HG03064 (cell line): ENCODE data around the gene DPM1.

Source experiments
- ATAC-seq: cut with Tn5 transposase; IDR thresholded peaks from one replicate; pipeline ENCODE4 v1.9.1; 2021; ENCODE audit warnings: low read depth; ENCODE audit not compliant: unreplicated experiment

The DPM1 gene

DNA sequence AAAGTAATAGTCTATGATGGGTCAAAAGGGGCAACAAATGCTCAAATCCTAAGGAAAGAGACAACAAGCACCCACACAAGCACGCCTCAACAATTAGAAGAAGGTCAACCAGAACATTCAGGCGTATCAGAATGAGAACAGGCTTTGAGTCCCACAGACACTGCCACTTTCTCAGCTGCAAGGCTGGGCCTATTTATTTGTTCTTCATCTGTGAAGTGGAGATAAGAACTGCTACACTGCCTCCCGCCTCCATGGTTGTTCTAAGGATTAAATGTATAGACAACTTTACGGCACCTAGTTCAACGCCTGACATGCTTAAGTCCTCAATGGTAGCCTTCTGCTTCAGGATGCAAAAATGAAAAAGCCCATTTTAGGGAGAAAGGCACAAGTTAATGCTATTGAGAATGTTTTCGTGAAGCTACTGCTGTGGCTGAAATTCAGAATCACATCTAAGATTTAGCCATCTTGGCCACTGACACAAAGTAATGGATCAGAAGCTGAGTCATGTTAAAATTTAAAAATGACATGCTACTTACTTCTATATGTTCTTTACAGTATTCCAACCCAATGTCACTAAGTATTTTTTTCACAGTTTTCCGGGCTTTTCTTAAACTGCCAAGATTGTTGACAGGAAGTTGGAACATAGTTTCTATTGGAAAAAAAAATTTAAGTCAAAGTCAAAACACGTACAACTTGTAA, 54.8 kb downstream of the DPM1 start:
- ATAC-seq, result no peak

- no peak for ATAC-seq
Observed at GRCh38 chr20:50901301-50901700, 57.0 kb downstream of the DPM1 start.

GRCh38 chr20:50900261-50900660, 58.1 kb downstream of the DPM1 start:
- no peak for ATAC-seq

- no peak for ATAC-seq
Observed at GRCh38 chr20:50898475-50898874, 59.9 kb downstream of the DPM1 start.

GRCh38 chr20:50895111-50895830, 63.1 kb downstream of the DPM1 start:
- no peak for ATAC-seq

GRCh38 chr20:50893620-50894019, 64.7 kb downstream of the DPM1 start:
- no peak for ATAC-seq

DNA sequence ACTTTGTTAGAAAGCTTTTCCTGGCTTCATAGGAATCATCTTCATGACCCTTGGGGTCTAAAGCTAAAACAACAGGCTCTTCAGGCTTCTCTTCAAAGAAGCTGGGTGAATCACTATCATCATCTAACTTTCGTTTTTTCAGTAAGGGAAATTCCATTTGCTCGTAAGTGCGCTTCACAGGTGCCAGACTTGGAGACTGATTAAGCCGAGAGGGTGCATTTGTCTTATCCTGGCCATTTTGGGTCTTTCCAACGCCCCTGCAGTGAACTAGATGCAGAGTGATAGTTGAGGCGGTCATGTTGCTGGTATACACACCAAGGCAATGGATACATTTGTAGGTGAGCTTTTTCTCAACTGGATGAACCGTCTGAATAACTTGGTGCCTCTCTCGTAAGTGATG, 65.9 kb downstream of the DPM1 start:
- no peak for ATAC-seq

DNA sequence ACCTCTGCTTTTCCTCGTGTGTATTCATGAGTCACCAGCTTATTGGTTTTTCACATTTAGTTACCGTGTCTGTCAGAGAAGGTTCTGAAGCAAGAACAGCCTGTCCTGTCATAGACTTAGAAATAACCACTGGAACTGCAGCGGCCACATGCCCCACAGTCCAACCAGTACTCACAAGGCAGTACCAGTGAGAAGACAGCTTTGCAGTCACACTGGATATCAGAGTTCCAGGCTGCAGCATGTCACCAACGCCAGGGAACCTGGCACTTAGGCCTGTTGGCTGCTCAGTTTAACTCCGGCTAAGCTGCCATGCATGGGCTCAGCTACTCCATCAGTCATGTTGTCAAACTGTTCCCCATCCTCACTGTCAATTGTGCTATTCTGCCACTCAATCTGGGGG, 67.2 kb downstream of the DPM1 start:
- no peak for ATAC-seq

DNA sequence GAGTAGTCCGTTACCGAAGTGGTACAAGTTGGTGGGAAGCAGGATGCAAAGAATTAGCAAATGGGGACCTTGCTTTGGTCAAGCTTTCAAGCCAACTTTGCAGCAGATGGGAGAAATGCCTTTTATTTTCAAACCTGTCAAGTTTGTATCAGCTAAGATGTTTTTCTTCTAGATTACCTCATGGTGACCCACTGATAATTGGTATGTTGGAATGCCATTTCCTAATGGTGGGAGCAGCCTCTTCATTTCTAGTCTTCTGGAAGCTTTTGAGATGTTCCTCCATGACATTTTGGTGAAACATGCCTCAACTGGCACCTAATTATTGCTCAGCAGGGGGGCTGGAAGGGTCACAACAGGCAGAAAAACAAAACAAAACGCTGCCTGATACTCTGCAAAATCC, 70.8 kb downstream of the DPM1 start:
- no peak for ATAC-seq

DNA sequence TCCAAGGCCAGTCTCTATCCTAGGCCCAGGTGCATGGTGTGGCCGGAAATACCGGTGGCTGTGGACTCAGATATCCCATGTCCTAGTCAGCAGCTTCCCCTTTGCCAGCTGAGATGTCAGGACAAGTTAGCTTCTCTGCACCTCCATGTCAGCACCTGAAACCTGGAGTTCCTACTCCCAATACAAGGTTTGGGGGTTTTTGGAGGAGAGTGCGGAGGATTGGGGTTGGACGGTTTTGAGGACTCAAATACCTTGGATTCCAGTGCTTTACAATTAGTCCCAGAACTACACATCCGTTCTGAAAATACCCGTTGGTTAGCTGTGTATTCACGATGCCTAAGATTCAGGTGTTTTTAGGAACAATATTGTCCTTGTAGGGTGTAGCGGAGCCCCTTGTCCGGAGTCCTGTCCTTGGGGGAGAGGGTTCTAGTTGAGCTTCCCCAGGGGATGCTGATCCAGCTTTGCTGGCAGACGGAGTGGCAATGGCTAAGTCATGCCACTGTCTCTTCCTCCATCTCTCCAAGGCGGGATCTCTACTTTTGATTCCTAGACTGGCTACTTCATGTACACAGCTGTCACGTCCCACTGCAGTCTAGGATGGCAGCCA, 72.0 kb downstream of the DPM1 start:
- ATAC-seq, result no peak

- no peak for ATAC-seq
Observed at GRCh38 chr20:50885781-50886180, 72.6 kb downstream of the DPM1 start.

DNA sequence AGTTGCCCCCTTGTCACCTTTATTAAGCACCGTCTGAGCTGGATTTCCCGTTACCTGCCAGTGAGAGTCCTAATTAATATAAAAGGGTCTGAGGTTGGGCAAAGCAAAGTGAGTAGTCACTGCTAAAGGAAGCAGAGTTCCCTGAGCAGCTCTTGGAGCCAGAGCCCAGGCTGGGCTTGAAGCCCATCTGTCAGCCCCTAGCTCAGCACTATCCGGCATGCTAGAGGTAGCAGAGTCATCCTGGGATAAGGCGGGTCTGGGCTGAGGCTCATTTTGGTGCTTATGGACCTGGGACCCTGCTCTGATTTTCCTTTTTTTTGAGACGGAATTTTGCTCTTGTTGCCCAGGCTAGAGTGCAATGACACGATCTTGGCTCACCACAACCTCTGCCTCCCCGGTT, 73.3 kb downstream of the DPM1 start:
- no peak for ATAC-seq
